ENCODE data around the gene PCDHGC3. TPM values are rescaled to one million over a fixed set of nuclear protein-coding genes. Genes with fewer than 3 reads are reported as not detected.

The PCDHGC3 gene
- polyA plus RNA-seq, 1 of the 3 experiments (the other 2 are of a cell fraction) = 97.0 TPM

GRCh38 chr5:141507387-141508091, 31.8 kb downstream of the PCDHGC3 start:
- Histone ChIP-seq H3K4me3 (ENCODE audit: low read depth in 2 of 2, low read length in 1 of 2) (0 out of 4 replicates have a peak overlapping the region, but pooled peaks of 1 of the 2 experiments have one; percentile 57), H2AFZ (ENCODE audit: low read depth) (no peak overlapping the region), H3K27ac (ENCODE audit: low read depth in 2 of 2, low read length in 1 of 2) (peak overlapping the region; percentile 98 to 99), H3K27me3 (ENCODE audit: insufficient read depth) (no peaks in the 10 kb centered on the region), H3K9me3 (no peaks in the 10 kb centered on the region), H4K20me1 (ENCODE audit: insufficient read depth) (no peaks in the 10 kb centered on the region), H3K4me2 (peak overlapping the region; percentile 82), H3K4me1 (ENCODE audit: control insufficient read depth in 1 of 2, insufficient read depth in 2 of 2, low read depth in 1 of 2, low read length in 1 of 2) (peaks cover 40 to 41% of the 10 kb centered on the region in 2 experiments), H3K36me3 (replicated peaks in 1 of 2; ENCODE audit: control insufficient read depth in 1 of 2, insufficient read depth in 2 of 2, low read length in 1 of 2) (peaks cover 28 to 58% of the 10 kb centered on the region in 2 experiments), H3K79me2 (ENCODE audit: insufficient read depth) (peaks cover 25% of the 10 kb centered on the region), H3F3A (replicated peaks; ENCODE audit: insufficient read depth) (peaks cover 45% of the 10 kb centered on the region), H3K9me2 (no peaks in the 10 kb centered on the region), H3K9ac (peak overlapping the region; percentile 84)
- CTCF ChIA-PET = interaction anchor here (1.0 to 8.5 kb wide), 11 partner anchors 11 to 124 kb away, joined by 3 to 75 read pairs (median 7); partner anchors contain the start of genes PCDHGA7, PCDHGB7, PCDHGC3 and PCDHGC4
- DNase-seq = peak; percentile 66
- WGBS (ENCODE audit: low lambda C conversion rate) = 54% methylated on average over 7 of the region's 11 CpGs
- POLR2A ChIA-PET = interaction anchor here (1.3 to 2.5 kb wide), 4 partner anchors 11 to 31 kb away, joined by 4 to 13 read pairs (median 6); partner anchors contain the start of gene PCDHGC3
- TF ChIP-seq TCF12 (IDR thresholded peaks at IDR 0.05) (no peak), RFX5 (IDR thresholded peaks at IDR 0.05; ENCODE audit: low read length) (no peak), MEF2A (IDR thresholded peaks at IDR 0.05; ENCODE audit: borderline replicate concordance, low read depth) (no peak), POLR2AphosphoS5 (IDR thresholded peaks at IDR 0.05; ENCODE audit: low read depth, low read length) (no peak), RCOR1 (IDR thresholded peaks at IDR 0.05; ENCODE audit: low read length) (no peak), RAD21 (IDR thresholded peaks at IDR 0.05; ENCODE audit: low read length) (0 out of 2 replicates have a peak, but pooled peaks have one; percentile 8), GABPA (IDR thresholded peaks at IDR 0.05; ENCODE audit: low read depth) (no peak), EP300 (IDR thresholded peaks at IDR 0.05; ENCODE audit: borderline replicate concordance in 1 of 2, low read depth in 1 of 2, low read length in 1 of 2) (0 out of 4 replicates have a peak, but pooled peaks of 1 of the 2 experiments have one; percentile 4), USF2 (IDR thresholded peaks at IDR 0.05; ENCODE audit: borderline replicate concordance, low read depth, low read length) (no peak)

GRCh38 chr5:141508440-141508797, 32.7 kb downstream of the PCDHGC3 start:
- H3K4me3 ChIP-seq (ENCODE audit: low read depth in 2 of 2, low read length in 1 of 2) = peak overlapping the region; percentile 19 to 57
- H3K27me3 ChIP-seq (ENCODE audit: insufficient read depth) = no peaks in the 10 kb centered on the region
- H2AFZ ChIP-seq (ENCODE audit: low read depth) = peak overlapping the region; percentile 10; the same call in 1 of the 2 replicates
- ChIA-PET POLR2A (interaction anchor here (0.5 to 2.5 kb wide), 4 partner anchors 10 to 703 kb away, joined by 3 to 13 read pairs (median 4); no protein-coding TSS in a partner anchor), CTCF (interaction anchor here (1.2 to 8.5 kb wide), 10 partner anchors 10 to 125 kb away, joined by 3 to 75 read pairs (median 8); partner anchors contain the start of genes PCDHGA7, PCDHGB7, PCDHGC3 and PCDHGC4)
- peaks cover 49 to 50% of the 10 kb centered on the region in 2 experiments for H3K4me1 ChIP-seq (ENCODE audit: control insufficient read depth in 1 of 2, insufficient read depth in 2 of 2, low read depth in 1 of 2, low read length in 1 of 2)
- no peaks in the 10 kb centered on the region for H3K9me3 ChIP-seq
- DNase-seq = no peak
- peak overlapping the region; percentile 98 to 99 for H3K27ac ChIP-seq (ENCODE audit: low read depth in 2 of 2, low read length in 1 of 2)
- H3F3A ChIP-seq (replicated peaks; ENCODE audit: insufficient read depth) = peaks cover 54% of the 10 kb centered on the region
- H3K4me2 ChIP-seq = peak overlapping the region; percentile 82
- peaks cover 19% of the 10 kb centered on the region for H3K79me2 ChIP-seq (ENCODE audit: insufficient read depth)
- no peaks in the 10 kb centered on the region for H3K9me2 ChIP-seq
- H3K36me3 ChIP-seq (replicated peaks in 1 of 2; ENCODE audit: control insufficient read depth in 1 of 2, insufficient read depth in 2 of 2, low read length in 1 of 2) = peaks cover 28 to 58% of the 10 kb centered on the region in 2 experiments
- 14% methylated on average over 9 of the region's 9 CpGs for WGBS (ENCODE audit: low lambda C conversion rate)
- H4K20me1 ChIP-seq (ENCODE audit: insufficient read depth) = no peaks in the 10 kb centered on the region
- H3K9ac ChIP-seq = peak overlapping the region; percentile 84
- TF ChIP-seq NRF1 (IDR thresholded peaks at IDR 0.05; ENCODE audit: low read depth, low read length) (no peak), IRF3 (IDR thresholded peaks at IDR 0.05; ENCODE audit: low read depth, low read length) (no peak), SMC3 (IDR thresholded peaks at IDR 0.05; ENCODE audit: low read depth, low read length) (no peak), SIN3A (IDR thresholded peaks at IDR 0.05; ENCODE audit: borderline replicate concordance, low read depth, low read length) (no peak), TAF1 (IDR thresholded peaks at IDR 0.05; ENCODE audit: borderline replicate concordance, low read depth, low read length) (no peak), FOSL2 (IDR thresholded peaks at IDR 0.05; ENCODE audit: borderline replicate concordance, low read depth) (no peak), RCOR1 (IDR thresholded peaks at IDR 0.05; ENCODE audit: low read length) (no peak), PBX3 (IDR thresholded peaks at IDR 0.05) (no peak), USF1 (IDR thresholded peaks at IDR 0.05; ENCODE audit: borderline replicate concordance, low read depth) (no peak), YY1 (IDR thresholded peaks at IDR 0.05; ENCODE audit: low read depth) (no peak), NFIC (IDR thresholded peaks at IDR 0.05; ENCODE audit: borderline replicate concordance) (no peak), RFX5 (IDR thresholded peaks at IDR 0.05; ENCODE audit: low read length) (no peak), CHD2 (IDR thresholded peaks at IDR 0.05; ENCODE audit: low read length, partially characterized antibody) (no peak), FOXM1 (IDR thresholded peaks at IDR 0.05; ENCODE audit: low read depth) (no peak), TCF12 (IDR thresholded peaks at IDR 0.05) (no peak), MXI1 (IDR thresholded peaks at IDR 0.05; ENCODE audit: low read depth, low read length) (no peak; the same call in 1 of the 2 replicates), GATA2 (CRISPR knock-in tag; IDR thresholded peaks at IDR 0.05) (no peak)
